Mesenchymal stem cell (in vitro differentiated cells and primary cell): Measurements from ENCODE around the gene LY6G6D.

ENCODE experiments used
- DNase-seq: peaks from one replicate; pipeline ENCODE4 v3.0.0-alpha.2; 2013
- H2AFZ ChIP-seq: one replicate; pipeline ENCODE4 v1.6.1; 2013; ENCODE audit warnings: low read depth, mild to moderate bottlenecking, control low read depth, inconsistent platforms, low read length, moderate library complexity
- H2AK5ac ChIP-seq: 2 replicates; pipeline ENCODE4 v1.6.1; 2013; ENCODE audit warnings: low read length, moderate library complexity, mild to moderate bottlenecking, inconsistent platforms; ENCODE audit not compliant: severe bottlenecking
- H2BK120ac ChIP-seq: one replicate; pipeline ENCODE4 v1.6.1; 2013; ENCODE audit warnings: low read depth, mild to moderate bottlenecking, inconsistent platforms, low read length, moderate library complexity
- H2BK12ac ChIP-seq, 2 experiments: one replicate each; pipeline ENCODE4 v1.6.1; 2013; ENCODE audit warnings: inconsistent platforms in 2 of 2, low read length in 2 of 2, mild to moderate bottlenecking in 2 of 2, moderate library complexity in 2 of 2, control low read depth in 1 of 2
- H2BK15ac ChIP-seq: one replicate; pipeline ENCODE4 v1.6.1; 2013; ENCODE audit warnings: mild to moderate bottlenecking, low read depth, inconsistent platforms; ENCODE audit not compliant: poor library complexity, severe bottlenecking
- H2BK5ac ChIP-seq: 2 replicates; pipeline ENCODE4 v1.6.1; 2013; ENCODE audit warnings: low read depth, mild to moderate bottlenecking, low read length, control low read depth, inconsistent platforms; ENCODE audit not compliant: poor library complexity, severe bottlenecking
- H3K14ac ChIP-seq, 2 experiments: one replicate each; pipeline ENCODE4 v1.6.1; 2013; ENCODE audit warnings: inconsistent platforms in 2 of 2, low read length in 2 of 2, control low read depth in 1 of 2, mild to moderate bottlenecking in 1 of 2, moderate library complexity in 1 of 2
- H3K18ac ChIP-seq, 2 experiments: one replicate each; pipeline ENCODE4 v1.6.1; 2013; ENCODE audit warnings: inconsistent platforms in 2 of 2, low read length in 2 of 2, control low read depth in 1 of 2, low read depth in 1 of 2, mild to moderate bottlenecking in 1 of 2
- H3K23ac ChIP-seq, 2 experiments: one replicate each; pipeline ENCODE4 v1.6.1; 2013; ENCODE audit warnings: inconsistent platforms in 2 of 2, low read length in 2 of 2, mild to moderate bottlenecking in 2 of 2, moderate library complexity in 2 of 2, control low read depth in 1 of 2
- H3K27ac ChIP-seq: 2 replicates; pipeline ENCODE4 v1.5.1; 2013; ENCODE audit warnings: mild to moderate bottlenecking, moderate library complexity, low read length, control low read depth, inconsistent platforms; ENCODE audit not compliant: poor library complexity, severe bottlenecking
- H3K27me3 ChIP-seq, 2 experiments: 2 replicates each; pipeline versions ENCODE4 v1.6.1 to v1.7.0; 2013; ENCODE audit warnings: low read length in 2 of 2, mild to moderate bottlenecking in 2 of 2, moderate library complexity in 2 of 2, control low read depth in 1 of 2, inconsistent platforms in 1 of 2; ENCODE audit not compliant: control insufficient read depth in 1 of 2, insufficient read depth in 1 of 2
- H3K36me3 ChIP-seq, 2 experiments: 2 replicates each; pipeline versions ENCODE4 v1.6.1 to v1.7.0; 2013; ENCODE audit warnings: low read length in 2 of 2, control low read depth in 1 of 2, inconsistent platforms in 1 of 2, low read depth in 1 of 2, mild to moderate bottlenecking in 1 of 2; ENCODE audit not compliant: insufficient read depth in 2 of 2, control insufficient read depth in 1 of 2
- H3K4ac ChIP-seq, 2 experiments: one replicate each; pipeline ENCODE4 v1.6.1; 2013; ENCODE audit warnings: inconsistent platforms in 2 of 2, low read length in 2 of 2, mild to moderate bottlenecking in 2 of 2, moderate library complexity in 2 of 2, control low read depth in 1 of 2, low read depth in 1 of 2
- H3K4me1 ChIP-seq: 2 replicates; pipeline ENCODE4 v1.6.1; 2013; ENCODE audit warnings: low read depth, low read length, control low read depth; ENCODE audit not compliant: control insufficient read depth, insufficient read depth
- H3K4me2 ChIP-seq: 2 replicates; pipeline ENCODE4 v1.6.1; 2013; ENCODE audit warnings: low read length, mild to moderate bottlenecking, inconsistent platforms; ENCODE audit not compliant: poor library complexity, severe bottlenecking
- H3K4me3 ChIP-seq, 2 experiments: 2 replicates each; pipeline versions ENCODE4 v1.5.1 to v1.7.0; 2013; ENCODE audit warnings: low read length in 2 of 2, mild to moderate bottlenecking in 2 of 2, control low read depth in 1 of 2, low read depth in 1 of 2; ENCODE audit not compliant: insufficient read depth in 1 of 2
- H3K79me1 ChIP-seq: replicated peaks from 2 replicates; pipeline ENCODE4 v1.6.1; 2013; ENCODE audit warnings: mild to moderate bottlenecking, control low read depth, low read length, inconsistent platforms; ENCODE audit not compliant: poor library complexity, severe bottlenecking
- H3K9ac ChIP-seq: 2 replicates; pipeline ENCODE4 v1.7.0; 2013; ENCODE audit warnings: mild to moderate bottlenecking, low read length, moderate library complexity
- H3K9me3 ChIP-seq: 2 replicates; pipeline ENCODE4 v1.7.0; 2013; ENCODE audit warnings: mild to moderate bottlenecking, low read length; ENCODE audit not compliant: control insufficient read depth
- H4K8ac ChIP-seq: one replicate; pipeline ENCODE4 v1.6.1; 2013; ENCODE audit warnings: inconsistent platforms, mild to moderate bottlenecking, low read length, moderate library complexity
- H4K91ac ChIP-seq: one replicate; pipeline ENCODE4 v1.6.1; 2013; ENCODE audit warnings: mild to moderate bottlenecking, low read length, inconsistent platforms
- WGBS: methylation state at CpG from one replicate; pipeline ENCODE4 v1.1.7; 2013; ENCODE audit warnings: mixed read lengths; 5-methylcytosine and 5-hydroxymethylcytosine counted together

The LY6G6D gene

DNA sequence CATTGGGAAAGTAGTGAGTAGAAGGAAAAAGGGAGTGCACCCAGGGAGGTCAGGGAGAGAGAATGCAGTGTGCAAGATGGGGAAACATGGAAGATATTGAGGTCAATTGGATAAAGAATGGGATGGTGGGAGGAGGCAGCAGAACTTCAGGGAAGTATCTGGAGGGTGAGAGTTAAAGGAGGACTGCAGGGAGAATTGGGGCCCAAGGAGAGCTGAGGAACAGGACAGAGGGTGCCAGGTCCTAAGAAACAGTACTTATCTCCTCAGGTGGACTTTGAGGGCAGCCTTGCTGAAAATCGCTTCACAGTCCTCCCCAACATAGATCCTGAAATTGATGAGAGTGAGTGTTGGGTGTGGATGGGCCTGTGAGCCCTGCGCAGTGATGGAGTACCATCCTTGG, 43.1 kb downstream of the LY6G6D start:
- H2AK5ac ChIP-seq = no peak overlapping the region
- no peaks in the 10 kb centered on the region for H3K27me3 ChIP-seq
- H3K27ac ChIP-seq = no peak overlapping the region
- H3K4ac ChIP-seq = no peak overlapping the region
- H4K8ac ChIP-seq = no peak overlapping the region
- no peak overlapping the region for H3K23ac ChIP-seq
- H4K91ac ChIP-seq = no peak overlapping the region
- H2AFZ ChIP-seq = no peak overlapping the region
- peaks cover 12 to 27% of the 10 kb centered on the region in 2 experiments for H3K36me3 ChIP-seq
- no peak overlapping the region for H3K4me2 ChIP-seq
- H2BK12ac ChIP-seq = no peak overlapping the region
- no peak overlapping the region for H2BK5ac ChIP-seq
- 100% methylated on average over 2 of the region's 2 CpGs for WGBS
- H3K14ac ChIP-seq = no peak overlapping the region
- H3K4me3 ChIP-seq = no peak overlapping the region
- no peak overlapping the region for H2BK15ac ChIP-seq
- peaks cover 3% of the 10 kb centered on the region for H3K4me1 ChIP-seq
- no peak overlapping the region for H3K9ac ChIP-seq
- no peak for DNase-seq
- H3K9me3 ChIP-seq = no peaks in the 10 kb centered on the region
- no peak overlapping the region for H2BK120ac ChIP-seq
- no peak overlapping the region for H3K18ac ChIP-seq
- no peaks in the 10 kb centered on the region for H3K79me1 ChIP-seq

DNA sequence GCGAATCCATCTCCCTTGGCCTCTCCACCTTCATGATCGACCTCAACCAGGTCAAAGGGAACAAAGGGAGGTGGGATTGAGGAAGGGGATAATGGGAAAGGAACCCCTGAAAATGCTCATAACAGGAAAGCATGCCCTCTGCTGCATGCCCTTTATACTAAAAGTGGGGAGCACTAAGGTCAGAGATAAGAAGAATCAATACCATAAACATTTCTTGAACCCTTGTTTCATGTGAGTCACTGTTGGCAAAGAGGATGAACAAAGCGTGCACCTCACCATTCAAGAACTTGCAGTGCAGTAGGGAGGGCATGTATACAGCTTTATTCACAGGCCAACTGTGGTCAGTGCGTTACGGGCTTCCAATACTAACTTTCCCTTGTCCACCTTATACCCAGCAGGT, 45.6 kb downstream of the LY6G6D start:
- Histone ChIP-seq H2BK5ac (no peak overlapping the region), H3K4me1 (peaks cover 5% of the 10 kb centered on the region), H3K23ac (no peak overlapping the region), H3K27ac (no peak overlapping the region), H2BK120ac (no peak overlapping the region), H3K79me1 (no peaks in the 10 kb centered on the region), H3K4ac (no peak overlapping the region), H3K4me3 (no peak overlapping the region), H3K4me2 (no peak overlapping the region), H3K9ac (no peak overlapping the region), H2AFZ (no peak overlapping the region), H2AK5ac (no peak overlapping the region), H2BK12ac (no peak overlapping the region), H3K27me3 (no peaks in the 10 kb centered on the region), H3K9me3 (no peaks in the 10 kb centered on the region), H3K18ac (no peak overlapping the region), H4K91ac (no peak overlapping the region), H3K36me3 (peaks cover 15 to 27% of the 10 kb centered on the region in 2 experiments), H3K14ac (no peak overlapping the region), H4K8ac (no peak overlapping the region), H2BK15ac (no peak overlapping the region)
- DNase-seq = no peak
- WGBS = 99% methylated on average over 3 of the region's 5 CpGs

DNA sequence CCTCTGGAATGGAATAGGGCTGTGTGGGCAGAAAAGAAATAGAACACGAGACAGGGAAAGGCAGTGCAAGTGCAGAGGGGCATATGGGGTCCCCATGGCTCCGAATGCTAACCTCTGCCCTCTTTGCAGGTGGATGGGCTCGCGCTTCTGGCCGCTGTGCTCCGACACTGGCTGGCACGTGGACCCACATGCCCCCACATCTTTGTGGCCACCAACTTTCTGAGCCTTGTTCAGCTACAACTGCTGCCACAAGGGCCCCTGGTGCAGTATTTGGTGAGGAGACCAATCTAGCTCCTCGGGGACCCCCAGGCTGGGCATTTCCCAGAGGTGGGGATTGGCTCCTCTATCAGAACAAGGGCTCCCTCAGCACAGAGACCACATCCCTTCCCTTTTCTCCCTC, 46.2 kb downstream of the LY6G6D start:
- WGBS = 99% methylated on average over 7 of the region's 8 CpGs

DNA sequence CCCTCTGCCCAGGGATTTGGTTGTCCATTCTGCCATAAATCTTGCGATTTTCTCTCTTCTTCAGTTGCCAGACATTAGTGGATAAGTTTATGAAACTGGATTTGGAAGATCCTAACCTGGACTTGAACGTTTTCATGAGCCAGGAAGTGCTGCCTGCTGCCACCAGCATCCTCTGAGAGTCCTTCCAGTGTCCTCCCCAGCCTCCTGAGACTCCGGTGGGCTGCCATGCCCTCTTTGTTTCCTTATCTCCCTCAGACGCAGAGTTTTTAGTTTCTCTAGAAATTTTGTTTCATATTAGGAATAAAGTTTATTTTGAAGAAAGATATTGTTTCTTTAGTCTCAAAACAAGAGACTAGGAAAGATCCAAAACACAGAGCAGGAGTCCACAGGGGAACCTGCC, 47.2 kb downstream of the LY6G6D start, which contains the start of gene SAPCD1:
Gene SAPCD1, plus strand, starts transcription at position 301 of the 400 bp plus-strand sequence. CDS start 399 bp downstream, outside the sequence.
- Histone ChIP-seq H3K18ac (peak within 1 kb of the TSS; percentile 80 to 84), H3K14ac (peak within 1 kb of the TSS in 1 of 2 experiments; percentile 61), H2BK15ac (peak within 1 kb of the TSS; percentile 36), H3K27ac (no peak within 1 kb of the TSS), H2AK5ac (peak within 1 kb of the TSS; percentile 53), H2BK12ac (peak within 1 kb of the TSS; percentile 59 to 83), H4K91ac (peak within 1 kb of the TSS; percentile 98), H2AFZ (peak within 1 kb of the TSS; percentile 20), H2BK5ac (no peak within 1 kb of the TSS), H3K9me3 (no peaks in the 10 kb centered on the region), H3K79me1 (no peaks in the 10 kb centered on the region), H2BK120ac (peak within 1 kb of the TSS; percentile 64), H3K4me3 (no peak within 1 kb of the TSS), H3K27me3 (peaks cover 0 to 6% of the 10 kb centered on the region in 2 experiments), H3K36me3 (peaks cover 15 to 27% of the 10 kb centered on the region in 2 experiments), H3K23ac (no peak within 1 kb of the TSS), H3K4me2 (no peak within 1 kb of the TSS), H4K8ac (peak within 1 kb of the TSS; percentile 94), H3K4me1 (peaks cover 12% of the 10 kb centered on the region), H3K4ac (peak within 1 kb of the TSS; percentile 42 to 78), H3K9ac (peak within 1 kb of the TSS; percentile 47)
- WGBS = 87% methylated on average over 3 of the region's 4 CpGs
- no peak for DNase-seq

More for the DNA sequence above, 46.2 kb downstream of the LY6G6D start:
- Histone ChIP-seq H3K4ac (no peak overlapping the region), H3K27me3 (peaks cover 0 to 5% of the 10 kb centered on the region in 2 experiments), H2BK12ac (no peak overlapping the region), H4K91ac (no peak overlapping the region), H3K18ac (no peak overlapping the region), H4K8ac (no peak overlapping the region), H3K36me3 (peaks cover 15 to 27% of the 10 kb centered on the region in 2 experiments), H3K9ac (no peak overlapping the region), H3K9me3 (no peaks in the 10 kb centered on the region), H2BK15ac (no peak overlapping the region), H3K79me1 (no peaks in the 10 kb centered on the region), H2BK120ac (no peak overlapping the region), H3K23ac (no peak overlapping the region), H2BK5ac (no peak overlapping the region), H3K4me2 (no peak overlapping the region), H3K27ac (no peak overlapping the region), H2AK5ac (no peak overlapping the region), H2AFZ (no peak overlapping the region), H3K14ac (no peak overlapping the region), H3K4me3 (no peak overlapping the region), H3K4me1 (peaks cover 6% of the 10 kb centered on the region)
- no peak for DNase-seq
